Measurements from ENCODE around the gene AMFR.

Gene AMFR

DNA sequence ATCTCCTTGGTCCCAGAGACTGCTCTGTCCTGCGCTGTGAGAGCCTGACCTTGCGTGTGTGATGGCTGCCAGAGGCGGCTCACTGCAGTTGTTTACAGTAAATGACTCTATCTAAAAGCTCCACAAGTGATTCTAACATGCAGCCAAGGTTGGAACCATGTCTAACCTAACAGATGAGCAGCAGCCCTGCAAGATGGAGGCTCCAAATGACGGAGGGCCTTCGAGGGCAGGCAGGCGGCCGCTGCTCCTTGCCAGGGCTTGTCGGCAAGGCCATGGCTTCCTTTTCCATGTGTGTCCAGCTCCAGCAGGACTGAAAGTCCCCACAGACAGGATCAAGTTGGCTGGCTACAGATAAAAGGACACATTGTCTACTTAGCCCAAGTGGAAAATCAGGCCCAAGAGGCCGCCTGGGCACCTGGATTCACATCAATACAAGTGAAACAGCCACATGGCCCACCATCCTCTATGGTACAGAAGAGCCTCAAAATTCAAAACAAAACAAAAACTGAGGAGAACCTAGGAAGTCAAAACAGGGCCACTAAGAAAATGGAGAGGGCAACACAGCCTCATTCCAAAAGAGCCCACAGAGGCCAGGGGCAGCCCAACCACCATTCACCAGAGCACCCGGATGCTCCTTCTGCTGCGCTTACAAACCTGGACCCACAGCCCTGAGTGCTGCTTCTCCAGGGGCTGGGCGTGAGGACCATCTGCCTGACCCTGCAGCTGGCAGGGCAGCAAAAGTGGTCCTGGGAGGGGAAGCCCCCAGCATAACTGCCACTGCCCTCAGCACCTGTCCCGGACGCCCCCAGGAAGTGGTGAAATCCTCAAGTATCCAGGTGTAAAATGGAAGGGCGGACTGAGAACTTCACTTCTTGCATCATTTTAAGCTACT, 65.0 kb downstream of the AMFR start:
- no peak for DNase-seq

DNA sequence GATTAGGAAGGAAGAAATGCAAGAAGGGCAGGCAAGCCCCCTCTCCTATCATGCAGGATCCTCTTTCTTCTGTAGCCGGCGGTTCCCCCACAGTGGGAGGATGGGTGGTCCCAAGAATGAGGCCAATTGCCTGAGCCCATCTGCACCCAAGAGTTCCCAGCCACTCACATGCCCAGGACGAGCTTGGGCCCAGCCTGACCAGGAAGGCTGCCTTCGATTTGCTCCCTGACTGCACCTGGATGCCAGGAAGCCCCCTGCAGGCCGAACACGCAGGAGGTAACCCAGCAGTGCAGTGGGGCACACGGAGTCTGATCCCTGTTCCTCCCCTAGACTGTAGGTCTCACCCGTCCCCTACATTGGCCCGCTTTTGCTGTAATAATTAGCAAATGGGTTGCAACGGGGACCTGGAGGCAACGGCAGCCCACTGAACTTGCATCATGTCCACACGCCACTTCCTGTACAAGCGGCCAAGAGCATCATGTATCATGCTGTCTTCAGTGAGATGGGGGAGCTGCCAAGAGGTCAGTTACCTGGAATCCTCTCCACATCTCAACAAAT, 67.5 kb downstream of the AMFR start:
- DNase-seq, result no peak

DNA sequence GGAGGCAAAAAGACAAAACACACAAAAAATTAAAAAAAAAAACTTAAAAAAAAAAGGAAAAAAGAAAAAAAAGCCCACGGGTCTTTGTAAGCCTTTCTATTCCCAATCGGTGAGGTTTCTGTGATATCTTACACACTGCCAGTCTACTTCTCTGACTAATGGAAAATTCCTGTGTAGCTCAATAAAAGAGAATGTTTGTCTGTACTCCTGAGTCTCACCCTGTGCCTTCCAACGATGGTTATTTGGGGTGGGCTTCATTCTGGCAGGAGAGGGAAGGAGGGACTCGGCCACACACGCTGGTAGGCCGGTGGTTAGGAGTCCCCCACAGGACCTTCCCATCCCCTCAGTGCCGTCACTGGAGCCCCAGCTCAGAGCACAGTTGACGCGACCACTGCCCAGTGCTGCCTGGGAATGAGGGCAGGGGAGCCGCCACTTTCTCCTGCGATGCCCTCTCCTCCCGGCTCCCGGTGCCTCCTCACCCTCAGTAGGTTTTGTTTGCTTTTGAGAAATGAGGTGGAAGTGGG, 68.0 kb downstream of the AMFR start:
- no peak for DNase-seq

- peak; percentile 75 for DNase-seq
Measured at GRCh38 chr16:56356276-56357240, 68.8 kb downstream of the AMFR start.

DNA sequence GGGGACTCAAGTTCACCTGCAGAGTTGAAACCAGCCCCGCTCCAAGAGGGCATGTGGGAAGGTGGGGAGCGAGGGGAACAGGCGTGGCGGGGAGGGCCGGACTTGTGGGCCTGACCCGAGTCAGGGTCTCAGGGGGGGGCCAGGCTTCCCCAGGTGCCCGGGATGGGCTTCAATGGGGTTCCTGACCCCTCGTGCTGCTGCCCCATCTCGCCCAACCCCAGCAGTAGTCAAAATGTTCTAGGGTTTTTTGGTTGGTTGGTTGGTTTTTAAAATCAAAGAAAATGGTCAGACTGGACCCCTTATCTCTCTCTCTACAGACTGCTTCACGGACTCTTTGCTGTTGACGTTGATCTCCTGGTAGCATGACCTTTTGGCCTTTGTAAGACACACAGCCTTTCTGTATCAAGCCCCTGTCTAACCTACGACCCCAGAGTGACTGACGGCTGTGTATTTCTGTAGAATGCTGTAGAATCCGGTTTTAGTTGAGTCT, 69.5 kb downstream of the AMFR start:
- no peak for DNase-seq

DNA sequence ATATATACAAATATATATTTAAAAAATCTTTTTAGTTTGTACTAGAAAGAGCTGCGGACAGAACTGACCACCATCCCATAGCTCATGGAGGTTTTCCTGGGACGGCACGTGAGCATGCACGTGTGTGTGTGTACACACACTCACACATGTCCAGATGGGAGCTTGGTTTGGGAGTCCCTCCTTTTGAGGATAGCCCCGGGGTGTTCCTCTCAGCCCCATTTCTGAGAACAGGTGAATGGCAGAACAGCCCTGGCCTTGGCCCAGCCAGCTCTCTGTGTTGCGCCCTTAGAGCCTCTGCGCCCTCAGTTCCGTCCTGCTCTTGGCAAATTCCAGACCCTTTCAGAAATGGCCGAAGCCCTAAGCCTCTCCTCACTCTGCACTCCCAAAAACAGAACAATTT, 70.1 kb downstream of the AMFR start:
- DNase-seq, result no peak

GRCh38 chr16:56354746-56355145, 70.6 kb downstream of the AMFR start:
- no peak for DNase-seq

- no peak for DNase-seq
Measured at GRCh38 chr16:56354016-56354415, 71.3 kb downstream of the AMFR start.

- DNase-seq, result no peak
Measured at GRCh38 chr16:56353054-56353921, 72.1 kb downstream of the AMFR start.

DNA sequence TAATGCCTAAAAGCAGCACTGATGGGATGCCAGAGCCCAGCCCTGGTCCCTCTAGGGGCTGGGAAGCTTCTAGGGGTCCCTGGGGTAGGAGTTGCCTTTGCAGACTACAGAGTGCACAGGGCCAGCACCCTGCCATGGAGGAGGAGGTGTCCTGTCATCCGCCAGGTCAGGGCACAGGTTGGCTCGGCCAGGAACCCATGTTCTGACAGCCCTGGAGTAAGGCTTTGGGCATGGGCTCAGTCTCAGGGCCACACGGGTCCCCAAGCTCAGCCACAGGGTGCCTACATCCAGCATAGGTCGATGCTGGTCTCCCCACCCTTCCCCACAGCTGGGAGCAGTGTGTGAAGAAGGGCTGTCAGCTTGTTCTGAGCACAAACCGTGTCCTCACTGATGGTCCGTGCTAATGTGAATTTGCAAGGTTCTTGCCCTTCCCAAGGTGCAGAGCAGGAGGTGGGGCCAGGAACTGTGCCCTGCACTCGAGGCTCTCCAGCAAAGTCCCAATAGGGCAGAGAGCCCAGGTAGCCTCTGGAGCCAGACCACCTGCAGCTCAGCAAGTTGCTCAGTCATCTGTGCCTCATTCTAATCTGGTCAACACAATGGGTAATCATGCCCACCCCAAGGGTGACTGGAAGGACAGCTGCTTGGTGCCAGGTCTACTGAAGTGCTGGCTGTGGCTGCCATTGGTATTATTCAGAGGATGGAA, 72.8 kb downstream of the AMFR start:
- DNase-seq, result no peak

GRCh38 chr16:56351481-56351880, 73.9 kb downstream of the AMFR start:
- no peak for DNase-seq

GRCh38 chr16:56350491-56351405, 74.6 kb downstream of the AMFR start:
- no peak for DNase-seq

- no peak for DNase-seq
Measured at GRCh38 chr16:56349711-56350161, 75.6 kb downstream of the AMFR start.

DNA sequence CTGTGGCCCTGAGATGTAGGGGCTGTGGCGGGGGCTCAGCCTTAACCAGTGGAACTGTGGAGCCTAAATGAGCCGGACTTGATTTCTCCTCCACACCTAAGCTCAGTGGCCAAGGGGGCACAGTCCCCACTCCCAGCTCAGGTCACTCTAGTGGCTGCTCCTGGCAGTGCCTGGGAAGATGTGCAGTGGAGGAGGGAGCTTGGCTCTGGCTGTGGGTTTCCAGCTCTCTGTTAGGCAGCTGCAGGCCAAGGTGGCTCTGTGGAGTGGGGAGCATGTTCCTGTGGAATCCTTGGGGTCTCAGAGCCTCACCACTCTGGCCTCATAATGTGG, 76.3 kb downstream of the AMFR start:
- DNase-seq, result no peak

- DNase-seq, result no peak
Measured at GRCh38 chr16:56348168-56349085, 76.9 kb downstream of the AMFR start.

GRCh38 chr16:56347670-56348069, 77.7 kb downstream of the AMFR start:
- no peak for DNase-seq

GRCh38 chr16:56347166-56347565, 78.2 kb downstream of the AMFR start:
- DNase-seq, result no peak

GRCh38 chr16:56346131-56346890, 79.0 kb downstream of the AMFR start:
- DNase-seq, result no peak
